Mucosa of rectum (tissue), 2 donors: Measurements from ENCODE around the gene PAX1.

Experiments
- H3K27ac ChIP-seq, 2 donors: one replicate each; pipeline ENCODE4 v1.7.0; 2013; ENCODE audit warnings: inconsistent platforms in 2 of 2, low read depth in 2 of 2, low read length in 2 of 2
- H3K27me3 ChIP-seq, 2 donors: one replicate each; pipeline ENCODE4 v1.7.0; 2013; ENCODE audit warnings: low read length in 2 of 2; ENCODE audit not compliant: control insufficient read depth in 2 of 2, insufficient read depth in 2 of 2
- H3K36me3 ChIP-seq, 2 donors: one replicate each; pipeline ENCODE4 v1.7.0; 2013; ENCODE audit warnings: low read length in 2 of 2; ENCODE audit not compliant: control insufficient read depth in 2 of 2, insufficient read depth in 2 of 2
- H3K4me1 ChIP-seq, 2 donors: one replicate each; pipeline ENCODE4 v1.7.0; 2013; ENCODE audit warnings: low read length in 2 of 2, mild to moderate bottlenecking in 1 of 2; ENCODE audit not compliant: control insufficient read depth in 2 of 2, insufficient read depth in 2 of 2
- H3K4me3 ChIP-seq, 2 donors: one replicate each; pipeline ENCODE4 v1.7.0; 2013; ENCODE audit warnings: low read length in 2 of 2
- H3K9ac ChIP-seq, 2 donors: one replicate each; pipeline ENCODE4 v1.7.0; 2013; ENCODE audit warnings: low read length in 2 of 2, low read depth in 1 of 2, mild to moderate bottlenecking in 1 of 2
- H3K9me3 ChIP-seq, 2 donors: one replicate each; pipeline ENCODE4 v1.7.0; 2013; ENCODE audit warnings: low read length in 2 of 2; ENCODE audit not compliant: control insufficient read depth in 2 of 2
- donor health status: healthy.
- donor health status: Normal muscosa, but diverticular disease.

The PAX1 gene

GRCh38 chr20:21710341-21710740 lies 4.9 kb downstream of the PAX1 start:
- Histone ChIP-seq H3K9me3 (no peaks in the 10 kb centered on the region), H3K27ac (no peak overlapping the region), H3K27me3 (peaks cover 31 to 55% of the 10 kb centered on the region in 2 donors), H3K4me1 (no peaks in the 10 kb centered on the region), H3K36me3 (no peaks in the 10 kb centered on the region), H3K9ac (no peak overlapping the region), H3K4me3 (no peak overlapping the region)

- Histone ChIP-seq H3K27me3 (peaks cover 36 to 57% of the 10 kb centered on the region in 2 donors), H3K4me3 (no peak overlapping the region), H3K9ac (no peak overlapping the region), H3K4me1 (no peaks in the 10 kb centered on the region), H3K9me3 (no peaks in the 10 kb centered on the region), H3K27ac (no peak overlapping the region), H3K36me3 (no peaks in the 10 kb centered on the region)
Observed at GRCh38 chr20:21710863-21711431, 5.5 kb downstream of the PAX1 start.

GRCh38 chr20:21712443-21713059 lies 7.1 kb downstream of the PAX1 start:
- peaks cover 36 to 51% of the 10 kb centered on the region in 2 donors for H3K27me3 ChIP-seq
- H3K9ac ChIP-seq, result no peak overlapping the region

GRCh38 chr20:21713470-21713869 lies 8.0 kb downstream of the PAX1 start:
- Histone ChIP-seq H3K27ac (no peak overlapping the region), H3K9ac (no peak overlapping the region), H3K27me3 (peaks cover 38 to 43% of the 10 kb centered on the region in 2 donors), H3K4me1 (no peaks in the 10 kb centered on the region), H3K36me3 (no peaks in the 10 kb centered on the region), H3K4me3 (no peak overlapping the region), H3K9me3 (no peaks in the 10 kb centered on the region)

More at GRCh38 chr20:21712443-21713059, 7.1 kb downstream of the PAX1 start:
- Histone ChIP-seq H3K36me3 (no peaks in the 10 kb centered on the region), H3K27ac (no peak overlapping the region), H3K4me3 (no peak overlapping the region), H3K4me1 (no peaks in the 10 kb centered on the region), H3K9me3 (no peaks in the 10 kb centered on the region)

GRCh38 chr20:21713901-21714296 lies 8.4 kb downstream of the PAX1 start:
- no peaks in the 10 kb centered on the region for H3K36me3 ChIP-seq
- no peaks in the 10 kb centered on the region for H3K9me3 ChIP-seq
- H3K9ac ChIP-seq, result no peak overlapping the region
- H3K27me3 ChIP-seq, result peaks cover 38 to 41% of the 10 kb centered on the region in 2 donors
- no peaks in the 10 kb centered on the region for H3K4me1 ChIP-seq
- H3K27ac ChIP-seq, result no peak overlapping the region
- no peak overlapping the region for H3K4me3 ChIP-seq

GRCh38 chr20:21714297-21715192 lies 9.1 kb downstream of the PAX1 start:
- Histone ChIP-seq H3K9ac (no peak overlapping the region), H3K36me3 (no peaks in the 10 kb centered on the region), H3K9me3 (no peaks in the 10 kb centered on the region), H3K27me3 (peaks cover 33 to 39% of the 10 kb centered on the region in 2 donors), H3K27ac (no peak overlapping the region), H3K4me1 (no peaks in the 10 kb centered on the region), H3K4me3 (no peak overlapping the region)

GRCh38 chr20:21715193-21715881 lies 9.9 kb downstream of the PAX1 start:
- peaks cover 32 to 36% of the 10 kb centered on the region in 2 donors for H3K27me3 ChIP-seq
- H3K4me1 ChIP-seq, result no peaks in the 10 kb centered on the region
- no peak overlapping the region for H3K4me3 ChIP-seq
- no peaks in the 10 kb centered on the region for H3K36me3 ChIP-seq
- H3K9ac ChIP-seq, result no peak overlapping the region
- H3K27ac ChIP-seq, result no peak overlapping the region
- H3K9me3 ChIP-seq, result no peaks in the 10 kb centered on the region

GRCh38 chr20:21719592-21720214 lies 14.2 kb downstream of the PAX1 start:
- Histone ChIP-seq H3K4me3 (no peak overlapping the region), H3K27me3 (peaks cover 11 to 18% of the 10 kb centered on the region in 2 donors), H3K9me3 (no peaks in the 10 kb centered on the region), H3K9ac (no peak overlapping the region), H3K27ac (no peak overlapping the region), H3K36me3 (no peaks in the 10 kb centered on the region), H3K4me1 (no peaks in the 10 kb centered on the region)

- H3K9me3 ChIP-seq, result no peaks in the 10 kb centered on the region
- H3K4me1 ChIP-seq, result no peaks in the 10 kb centered on the region
- H3K4me3 ChIP-seq, result no peak overlapping the region
- no peak overlapping the region for H3K9ac ChIP-seq
- H3K36me3 ChIP-seq, result no peaks in the 10 kb centered on the region
- H3K27ac ChIP-seq, result no peak overlapping the region
- H3K27me3 ChIP-seq, result no peaks in the 10 kb centered on the region
Observed at GRCh38 chr20:21725892-21726291, 20.4 kb downstream of the PAX1 start.
